ENCODE data around the gene VPS35.
A peak's percentile ranks its signal among the peaks of the same experiment; 100 is the strongest.
"Not testable (repeated sequence)": the region's sequence is repeated elsewhere in the genome, so short reads cannot be mapped to it uniquely, and the experiment has no call there.

VPS35 gene

DNA sequence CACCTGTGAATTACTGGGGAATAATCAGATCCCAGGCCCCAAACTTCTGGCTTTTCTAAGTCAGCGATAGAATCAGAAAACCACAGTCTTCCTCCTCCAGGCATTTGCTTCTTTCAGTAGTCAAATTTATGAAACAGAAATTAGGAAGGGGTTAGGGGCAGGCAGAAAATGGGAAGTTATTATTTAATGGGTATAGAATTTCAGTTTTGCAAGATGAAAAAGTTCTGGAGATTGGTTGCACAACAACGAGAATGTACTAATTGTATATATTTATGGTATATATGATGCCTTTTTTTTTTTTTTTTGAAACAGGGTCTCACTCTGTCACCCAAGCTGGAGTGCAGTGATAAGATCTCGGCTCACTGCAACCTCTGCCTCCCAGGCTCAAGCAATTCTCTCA lies 23.9 kb upstream of the VPS35 start:
- no peak for DNase-seq

DNA sequence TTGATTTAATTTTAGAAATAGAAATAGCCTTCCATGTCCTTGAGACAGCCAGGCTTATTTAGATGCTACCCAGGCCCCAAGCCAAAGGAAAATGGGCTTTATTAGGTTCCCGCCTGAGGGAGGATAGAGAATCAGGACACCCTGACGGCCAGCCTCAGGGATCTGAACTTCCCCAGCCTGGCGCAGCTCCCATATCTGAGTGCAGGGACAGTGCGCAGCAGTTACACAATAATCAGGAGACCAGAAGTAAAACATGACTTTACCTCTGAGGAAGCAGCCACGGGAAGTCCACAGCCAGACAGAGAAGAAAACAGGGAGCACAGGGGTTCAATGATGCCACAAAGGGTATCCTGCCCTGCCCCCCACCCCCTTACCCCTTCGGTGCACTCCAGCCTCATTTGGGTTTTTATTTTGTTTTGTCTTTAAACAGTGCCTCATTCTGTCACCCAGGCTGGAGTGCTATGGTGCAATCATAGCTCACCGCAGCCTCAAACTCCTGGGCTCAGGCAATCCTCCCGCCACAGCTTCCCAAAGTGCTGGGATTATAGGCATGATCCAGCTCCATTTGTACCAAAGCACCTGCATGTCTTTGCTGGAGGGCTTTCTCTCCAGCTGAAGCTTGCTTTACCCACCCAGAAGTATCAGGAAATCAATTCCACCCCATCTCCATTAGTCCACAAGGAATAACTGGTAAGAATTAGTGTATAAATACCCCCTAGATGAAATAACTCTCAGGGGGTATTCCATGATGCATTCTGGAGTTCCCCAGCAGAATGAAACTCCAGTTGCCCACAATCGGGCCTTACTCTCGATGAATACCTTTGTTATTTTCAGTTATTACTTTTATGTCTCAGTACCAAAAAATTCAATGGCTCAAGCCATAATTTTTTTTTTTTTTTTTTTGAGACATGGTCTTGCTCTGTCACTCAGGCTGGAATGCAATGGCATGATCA lies 22.4 kb upstream of the VPS35 start:
- DNase-seq = peak in 1 of 56 donors; percentile 5

DNA sequence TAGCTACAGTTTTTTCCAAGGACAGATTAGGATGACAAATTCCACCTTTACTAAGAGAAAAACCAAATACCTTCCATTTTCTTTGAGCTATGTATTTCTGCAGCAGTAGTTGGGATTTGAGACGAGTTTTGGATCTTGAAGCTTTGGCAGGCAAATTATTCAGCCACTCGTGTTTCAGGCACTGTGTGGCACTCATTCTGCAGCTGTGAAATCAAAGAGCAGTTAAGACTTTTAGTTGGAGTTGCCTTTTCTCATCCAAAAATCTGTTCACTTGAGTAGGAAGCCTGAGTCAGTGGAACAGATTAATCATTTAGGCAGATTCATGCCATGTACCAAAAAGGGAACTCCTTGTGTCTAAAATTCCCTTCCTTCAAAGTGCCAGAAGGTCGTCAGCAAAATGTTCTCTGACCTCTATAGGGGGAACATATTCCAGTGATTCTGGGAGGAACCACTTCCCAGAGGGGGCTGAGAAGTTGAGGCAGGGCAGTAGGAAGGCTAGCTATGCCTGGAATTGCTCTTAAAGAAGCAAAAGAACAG lies 20.6 kb upstream of the VPS35 start:
- no peak for DNase-seq

DNA sequence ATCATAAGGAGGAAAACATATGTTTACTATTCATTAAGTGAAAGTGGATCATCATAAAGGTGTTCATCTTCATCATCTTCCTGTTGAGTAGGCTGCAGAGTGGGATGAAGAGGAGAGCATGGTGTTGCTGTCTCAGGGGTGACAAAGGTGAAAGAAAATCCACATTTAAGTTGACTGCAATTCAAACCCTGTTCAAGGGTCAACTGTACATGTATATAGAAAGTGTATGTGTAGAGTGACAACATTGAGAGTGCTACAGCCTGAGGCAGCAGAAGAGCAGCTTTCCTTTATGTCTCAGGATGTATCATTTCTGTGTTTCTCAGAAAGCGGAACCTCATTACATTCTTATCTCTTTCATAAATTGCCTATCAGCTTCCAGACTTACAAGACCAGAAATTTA lies 17.7 kb upstream of the VPS35 start:
- no peak for DNase-seq

DNA sequence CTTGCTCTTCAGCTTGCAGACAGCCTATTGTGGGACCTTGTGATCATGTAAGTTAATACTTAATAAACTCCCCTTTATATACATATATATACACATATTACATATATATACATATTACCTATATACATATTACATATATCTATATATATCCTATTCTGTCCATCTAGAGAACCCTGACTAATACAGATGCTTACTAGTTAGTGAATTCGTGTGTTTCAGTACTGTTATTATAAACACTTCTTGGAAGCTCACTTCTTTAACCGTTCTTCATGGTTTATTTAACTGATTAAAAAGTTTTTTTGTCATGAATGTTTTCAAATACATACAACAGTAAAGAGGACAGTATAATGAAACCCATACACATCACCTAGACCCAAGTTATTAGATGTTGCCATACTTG lies 13.1 kb upstream of the VPS35 start:
- no peak for DNase-seq

DNA sequence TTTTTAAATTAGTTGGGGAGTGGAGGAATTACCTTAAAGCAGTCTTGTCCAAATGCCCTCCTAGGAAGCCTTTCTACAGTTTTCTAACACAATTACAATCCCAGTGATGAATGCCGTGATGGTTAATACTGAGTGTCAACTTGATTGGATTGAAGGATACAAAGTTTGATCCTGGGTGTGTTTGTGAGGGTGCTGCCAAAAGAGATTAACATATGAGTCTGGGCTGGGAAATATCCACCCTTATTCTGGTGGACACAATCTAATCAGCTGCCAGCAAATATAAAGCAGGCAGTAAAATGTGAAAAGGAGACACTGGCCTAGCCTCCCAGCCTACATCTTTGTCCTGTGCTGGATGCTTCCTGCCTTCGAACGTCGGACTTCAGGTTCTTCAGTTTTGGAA lies 12.6 kb upstream of the VPS35 start:
- DNase-seq = no peak

DNA sequence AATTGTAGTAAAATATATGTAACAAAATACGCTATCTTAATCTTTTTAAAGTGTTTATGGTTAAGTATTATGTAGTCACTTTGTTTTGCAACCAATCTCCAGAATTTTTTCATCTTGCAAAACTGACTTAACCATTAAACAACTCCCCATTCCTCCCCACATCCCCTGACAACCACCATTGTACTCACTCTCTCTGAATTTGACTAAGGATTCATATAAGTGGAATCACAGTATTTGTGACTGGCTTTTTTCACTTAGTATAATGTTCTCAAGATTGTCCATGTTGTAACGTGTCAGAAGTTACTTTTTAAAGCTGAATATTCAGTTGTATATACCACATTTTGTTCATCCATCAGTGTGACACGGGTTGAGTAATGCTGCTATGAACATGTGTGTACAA lies 11.1 kb upstream of the VPS35 start:
- DNase-seq = no peak

DNA sequence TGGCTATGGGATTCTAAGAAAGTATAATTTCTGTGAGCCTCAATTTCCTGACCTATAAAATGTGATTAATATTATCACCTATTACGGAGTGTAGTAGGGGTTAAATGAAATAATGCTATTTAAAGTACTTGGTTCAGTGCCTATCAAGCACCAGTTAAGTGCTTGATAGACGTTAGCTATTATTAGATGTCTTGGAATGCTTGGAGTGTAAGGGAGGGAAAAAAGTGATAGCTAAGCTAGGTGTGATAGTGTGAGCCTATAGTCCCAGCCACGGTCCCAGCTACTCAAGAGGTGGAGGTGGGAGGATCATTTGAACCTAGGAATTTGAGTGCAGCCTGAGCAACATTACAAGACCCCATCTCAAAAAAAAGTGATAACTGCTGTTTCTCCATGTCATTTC lies 8.0 kb upstream of the VPS35 start:
- no peak for DNase-seq

DNA sequence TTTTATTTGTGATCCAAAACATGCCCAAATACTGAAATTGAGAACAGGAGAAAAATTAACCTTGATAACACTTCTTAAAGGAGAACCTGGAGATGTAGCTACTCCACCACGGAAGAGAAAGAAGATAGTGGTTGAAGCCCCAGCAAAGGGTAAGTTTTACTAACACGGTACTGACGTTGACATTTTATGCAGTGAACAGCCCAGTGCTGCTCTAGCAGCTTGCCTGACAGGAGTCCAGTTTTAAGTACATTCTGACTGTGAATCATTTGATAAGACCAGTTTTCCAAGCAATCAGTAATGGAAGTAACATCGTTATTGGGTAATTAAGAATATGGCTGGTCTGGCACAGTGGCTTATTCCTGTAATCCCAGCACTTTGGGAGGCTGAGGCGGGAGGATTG lies 7.0 kb upstream of the VPS35 start:
- no peak for DNase-seq

DNA sequence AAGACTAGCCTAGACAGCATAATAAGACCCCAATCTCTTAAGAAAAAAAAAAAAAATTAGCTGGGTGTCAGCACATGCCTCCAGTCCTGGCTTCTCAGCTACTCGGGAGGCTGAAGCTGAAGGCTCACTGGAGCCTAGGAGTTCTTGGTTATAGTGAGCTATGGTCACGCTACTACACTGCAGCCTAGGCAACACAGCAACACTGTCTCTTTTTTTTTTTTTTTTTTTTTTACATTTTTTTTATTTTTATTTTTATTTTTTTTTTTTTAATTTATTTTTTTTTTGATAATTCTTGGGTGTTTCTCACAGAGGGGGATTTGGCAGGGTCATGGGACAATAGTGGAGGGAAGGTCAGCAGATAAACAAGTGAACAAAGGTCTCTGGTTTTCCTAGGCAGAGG lies 4.6 kb upstream of the VPS35 start:
- no peak for DNase-seq

DNA sequence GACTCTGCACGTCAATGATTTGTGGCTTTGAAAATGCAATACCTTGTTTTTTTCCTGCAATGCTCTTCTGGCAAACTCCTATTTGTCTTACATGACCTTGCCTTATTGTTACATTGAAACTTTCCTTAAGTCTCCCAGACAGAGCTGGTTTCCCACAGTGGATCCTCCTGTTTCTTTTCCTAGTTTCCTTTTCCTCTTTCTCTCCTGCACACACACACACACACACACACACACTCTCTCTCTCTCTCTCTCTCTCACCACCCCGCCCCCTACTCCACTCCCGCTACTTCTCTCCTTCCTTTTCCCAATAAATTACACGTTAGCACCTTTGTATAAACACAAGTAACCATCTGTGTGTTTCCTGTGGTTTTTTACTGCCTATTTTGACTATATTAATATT lies 2.7 kb upstream of the VPS35 start:
- no peak for DNase-seq

DNA sequence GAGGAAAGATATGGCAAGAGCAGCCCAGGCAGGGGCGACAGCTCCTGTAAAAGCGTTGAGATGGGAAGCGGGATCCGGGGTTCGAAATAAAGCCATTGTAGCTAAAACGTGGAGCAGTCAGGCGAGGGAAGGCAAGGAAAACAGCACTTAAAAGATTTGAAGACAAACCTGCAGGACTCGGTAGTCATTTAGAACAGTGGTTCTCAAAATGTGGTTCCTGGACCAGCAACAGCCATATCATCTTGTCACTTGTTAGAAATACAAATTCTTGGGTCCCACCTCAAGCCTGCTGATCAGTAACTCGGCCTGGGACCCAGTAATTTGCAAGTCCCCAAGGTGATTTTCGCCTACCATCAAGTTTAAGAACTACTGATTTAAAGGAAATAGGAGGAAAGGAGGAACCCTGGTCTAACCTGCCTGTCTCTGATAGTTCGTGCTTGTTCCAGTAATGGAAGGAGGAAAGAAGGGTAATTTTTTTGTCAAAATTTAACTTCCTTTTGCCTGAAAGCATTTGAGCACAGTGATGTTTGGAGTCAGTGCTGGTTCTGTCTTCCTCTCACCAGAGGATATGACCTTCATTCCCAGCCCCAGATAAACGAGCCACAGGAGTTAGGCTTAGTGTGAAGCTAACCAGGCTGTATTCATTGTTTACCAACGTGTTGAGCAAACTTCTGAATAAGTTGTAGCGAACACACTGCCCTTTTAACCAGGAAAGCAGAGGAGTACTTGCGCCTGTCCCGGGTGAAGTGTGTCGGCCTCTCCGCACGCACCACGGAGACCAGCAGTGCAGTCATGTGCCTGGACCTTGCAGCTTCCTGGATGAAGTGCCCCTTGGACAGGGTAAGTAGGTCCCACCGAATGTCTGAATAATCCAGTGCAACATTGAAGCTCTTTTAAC lies 1.6 kb upstream of the VPS35 start:
- DNase-seq = peak in 2 of 56 donors; percentile 23 to 41

DNA sequence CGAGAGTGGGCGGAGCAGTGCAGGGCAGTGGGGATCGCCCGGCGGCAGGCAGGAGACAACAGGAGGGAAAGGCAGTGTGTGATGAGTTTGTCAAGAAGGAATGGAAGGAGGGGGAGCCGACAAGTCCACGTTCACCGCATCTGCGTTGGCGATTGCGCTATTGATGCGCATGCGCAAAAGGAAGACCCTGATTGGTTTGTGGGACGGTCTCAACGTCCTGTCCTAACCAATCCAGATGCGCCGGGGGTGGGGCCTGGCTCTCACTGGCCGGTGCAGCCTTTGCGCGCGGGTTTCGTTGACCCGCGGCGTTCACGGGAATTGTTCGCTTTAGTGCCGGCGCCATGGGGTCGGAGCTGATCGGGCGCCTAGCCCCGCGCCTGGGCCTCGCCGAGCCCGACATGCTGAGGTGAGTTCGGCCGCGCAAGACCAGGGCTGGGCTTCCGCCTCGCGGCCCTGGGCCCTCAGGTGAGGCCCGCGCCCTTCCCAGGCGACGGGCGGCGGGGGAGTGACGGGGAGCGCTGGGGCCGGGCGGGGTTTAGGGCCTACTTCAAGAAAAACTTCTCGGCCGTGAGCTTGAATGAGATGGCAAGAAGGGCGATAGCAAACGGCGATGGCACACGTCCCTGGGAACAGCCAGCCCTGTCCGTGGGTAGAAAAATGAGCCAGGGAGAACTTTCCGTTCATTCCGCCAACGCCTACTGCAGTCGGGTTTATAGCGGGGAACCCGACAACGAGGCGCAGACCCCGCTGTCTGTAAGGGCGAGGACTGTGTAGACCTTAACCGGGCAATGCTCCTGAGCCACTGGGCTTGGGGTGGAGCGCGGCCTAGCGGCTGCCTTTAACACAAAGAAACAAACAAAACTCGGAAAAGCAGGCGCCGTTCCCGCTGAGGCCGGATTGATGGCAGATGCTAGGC lies 645 bp upstream of the VPS35 start, which contains the start of gene ORC6:
ORC6 (plus strand) TSS at position 295 of the 916 bp plus-strand sequence; CDS start at position 342, 47 bp downstream.
- peak; percentile 92 to 100 (median 98) for DNase-seq

DNA sequence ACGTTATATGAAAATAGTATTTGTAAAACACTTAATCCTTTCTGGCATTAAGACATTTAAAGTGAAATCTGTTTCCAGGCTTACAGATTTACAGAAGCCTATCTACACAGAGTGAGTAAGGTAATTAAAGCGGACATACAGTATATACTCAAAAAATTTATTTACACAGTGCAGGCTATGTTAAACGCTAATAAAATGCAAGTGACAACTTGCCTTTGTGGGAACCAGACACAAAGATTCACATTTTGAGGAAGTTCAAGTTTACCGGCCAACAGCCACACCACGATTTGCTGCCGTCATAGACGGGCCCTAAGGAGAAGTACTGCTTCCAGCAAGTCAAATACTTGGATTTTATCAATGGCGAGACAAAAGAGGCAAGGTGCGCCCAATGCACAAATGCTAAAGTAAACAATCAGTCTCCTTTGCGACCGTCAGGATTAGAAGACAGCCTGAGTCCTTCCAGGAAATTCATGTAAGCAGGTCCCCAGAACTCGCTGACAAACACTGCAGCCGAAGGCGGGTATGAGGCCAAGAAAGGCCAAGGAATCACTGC lies 801 bp downstream of the VPS35 start:
- DNase-seq = peak in 12 of 56 donors; percentile 5 to 65 (median 39)

DNA sequence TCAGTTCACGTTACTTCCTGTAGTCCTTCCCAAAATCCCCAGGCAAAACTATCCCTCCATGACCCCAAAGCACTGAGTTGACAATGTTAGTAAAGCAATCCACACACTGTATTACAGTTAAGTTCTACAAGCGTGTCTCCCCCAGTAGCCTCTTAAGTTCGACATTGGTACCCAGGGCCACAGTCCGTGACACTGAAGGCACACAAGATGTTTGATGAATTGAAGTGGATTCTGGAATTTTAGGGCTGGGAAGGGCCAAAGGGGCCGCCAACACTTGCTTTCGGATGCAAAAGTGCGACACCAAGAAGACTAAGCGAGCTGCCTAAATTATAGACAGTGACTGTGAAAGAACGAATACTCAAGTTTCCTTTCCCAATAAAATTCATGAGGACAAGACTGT lies 1.5 kb downstream of the VPS35 start:
- no peak for DNase-seq

DNA sequence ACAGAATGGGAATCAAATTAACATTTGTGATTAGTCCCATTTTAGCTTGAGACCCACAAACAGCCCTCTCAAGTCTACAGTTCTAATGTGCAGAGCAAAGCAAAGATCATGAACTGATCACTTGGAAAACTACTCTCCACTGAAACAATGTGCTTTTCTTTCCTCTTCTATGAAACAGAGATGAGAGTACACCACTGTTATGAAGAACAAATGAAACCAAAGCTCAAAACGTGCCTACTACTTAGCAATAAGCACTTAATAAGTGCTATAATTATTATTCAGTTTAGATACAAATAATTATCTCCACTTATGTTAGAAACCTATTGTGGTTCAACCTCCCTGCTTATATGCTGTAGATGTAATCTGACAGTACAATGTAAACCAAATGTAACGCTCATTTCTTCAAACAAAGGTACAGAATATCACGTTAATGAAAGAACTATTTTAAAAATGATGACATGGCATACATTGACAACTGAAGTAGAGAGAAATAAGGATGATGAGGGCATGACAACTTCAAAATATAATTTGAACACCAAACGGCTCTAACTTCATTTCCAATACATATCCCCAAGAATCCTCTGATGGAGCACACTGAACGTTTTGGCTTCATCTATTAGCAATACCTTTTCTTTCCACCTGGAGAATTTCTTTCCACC lies 2.0 kb downstream of the VPS35 start:
- no peak for DNase-seq

DNA sequence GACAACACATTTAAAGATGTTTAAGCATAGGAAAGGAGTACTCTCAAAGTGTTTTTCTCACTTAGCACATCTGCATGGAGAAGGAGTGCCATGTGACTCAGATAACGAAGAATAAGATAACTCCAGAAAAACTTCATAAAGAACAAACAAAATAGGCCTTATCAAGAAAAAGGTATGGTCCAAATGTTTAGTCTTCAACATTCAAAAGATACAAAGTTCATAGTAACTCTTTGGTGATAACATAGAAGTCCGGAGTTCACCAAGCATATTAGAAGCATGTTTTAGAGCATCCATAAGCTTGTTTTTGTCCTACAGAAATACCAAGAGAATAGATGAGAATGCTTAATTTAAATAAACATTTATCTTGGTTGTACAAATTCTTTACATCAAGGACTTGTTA lies 7.1 kb downstream of the VPS35 start:
- not testable (repeated sequence) for DNase-seq

DNA sequence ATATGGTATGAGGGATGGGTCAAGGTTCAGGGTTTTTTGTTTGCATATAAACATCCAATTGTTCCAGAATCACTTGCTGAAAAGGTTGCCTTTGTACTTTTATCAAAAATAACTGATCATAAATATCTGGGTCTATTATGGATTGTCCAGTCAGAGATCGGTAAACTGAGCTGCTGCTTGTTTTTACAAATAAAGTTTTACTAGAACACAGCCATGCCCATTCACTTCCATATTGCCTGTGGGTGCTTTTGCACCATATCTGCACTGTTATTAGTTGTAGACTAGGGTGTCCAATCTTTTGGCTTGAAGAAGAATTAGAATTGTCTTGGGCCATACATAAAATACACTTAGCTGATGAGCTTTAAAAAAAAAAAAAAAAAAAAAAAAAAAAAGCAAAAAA lies 11.0 kb downstream of the VPS35 start:
- DNase-seq = not testable (repeated sequence)

DNA sequence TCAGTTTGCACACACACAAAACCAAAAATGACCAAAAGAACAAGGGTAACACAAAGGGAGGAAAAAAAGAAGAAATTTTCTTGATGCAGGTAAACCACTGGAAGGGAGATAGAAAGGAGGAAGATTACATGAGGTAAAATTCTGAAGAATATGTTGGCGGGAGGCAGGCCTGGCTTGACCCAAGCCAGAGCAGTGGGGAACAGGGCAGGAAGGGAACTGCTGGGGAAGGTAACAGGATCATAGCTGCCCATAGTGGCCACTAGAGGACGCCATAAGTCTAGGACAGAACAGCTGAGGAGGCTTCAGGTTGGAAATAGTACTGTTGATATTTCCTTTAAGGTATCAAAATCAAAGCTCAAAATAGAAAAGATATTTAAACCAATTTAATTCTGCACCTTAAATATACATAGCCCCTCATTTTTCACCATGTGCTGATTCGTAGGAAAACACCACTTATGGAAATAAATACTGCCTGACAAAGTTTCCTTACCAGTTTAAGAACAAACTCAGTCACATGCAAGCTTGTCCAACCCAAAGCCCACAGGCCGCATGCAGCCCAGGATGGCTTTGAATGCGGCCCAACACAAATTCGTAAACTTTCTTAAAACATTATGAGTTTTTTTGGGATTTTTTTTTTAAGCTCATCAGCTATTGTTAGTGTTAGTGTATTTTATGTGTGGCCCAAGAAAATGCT lies 15.5 kb downstream of the VPS35 start:
- peak in 10 of 56 donors; percentile 1 to 20 (median 6) for DNase-seq
